GM12872 (cell line): ENCODE data around the gene OR10A5.

ENCODE experiments used
- CTCF ChIP-seq: IDR thresholded peaks from 3 replicates; pipeline ENCODE4 v1.5.1; 2011; ENCODE audit warnings: low read depth, mild to moderate bottlenecking, low read length, moderate library complexity; ENCODE audit not compliant: insufficient read depth

The OR10A5 gene

GRCh38 chr11:6850526-6850925, 5.0 kb downstream of the OR10A5 start:
- no peak for TF ChIP-seq CTCF

GRCh38 chr11:6855971-6856541, 10.6 kb downstream of the OR10A5 start:
- TF ChIP-seq CTCF = no peak

DNA sequence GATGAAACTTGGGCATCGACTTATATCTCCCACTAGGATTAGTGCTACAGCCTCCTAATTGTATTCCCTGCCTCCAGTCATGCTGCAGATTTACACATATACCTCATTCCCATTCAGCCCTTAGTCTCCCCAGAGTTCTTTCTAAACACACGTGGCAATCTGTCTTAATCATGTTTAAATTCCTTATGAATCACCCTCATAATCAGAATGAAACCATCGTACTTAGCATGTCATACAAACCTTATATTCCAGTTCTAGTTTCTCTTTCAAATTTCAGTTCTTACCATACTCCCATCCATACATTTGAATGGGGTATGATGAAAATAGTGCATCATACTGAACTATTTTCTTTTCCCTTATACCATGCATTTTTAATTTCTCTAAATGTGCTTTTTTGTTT, 11.4 kb downstream of the OR10A5 start:
- TF ChIP-seq CTCF = no peak

DNA sequence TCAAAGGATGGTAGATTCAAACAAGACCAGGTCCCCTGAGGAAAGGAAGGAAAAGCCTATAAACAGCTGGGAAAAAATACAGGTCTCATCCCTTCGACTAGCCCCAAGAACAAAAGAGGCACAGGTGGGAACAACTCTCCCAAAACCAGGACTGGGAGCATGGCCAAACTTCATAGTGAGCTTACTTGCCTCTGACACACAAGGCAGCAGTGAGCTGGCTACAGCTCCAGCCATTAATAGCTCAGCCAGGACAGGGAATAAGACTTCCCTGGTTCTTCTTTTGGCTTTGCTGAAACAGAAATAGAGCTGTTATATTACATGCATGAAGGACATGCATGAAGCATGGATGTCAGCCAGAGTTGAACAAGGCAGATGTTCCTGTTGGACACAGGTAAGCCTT, 17.5 kb downstream of the OR10A5 start, which contains the start of gene OR10A2:
Gene OR10A2, plus strand, starts transcription at position 97 of the 400 bp plus-strand sequence. CDS start 6,698 bp downstream, outside the sequence.
- TF ChIP-seq CTCF = no peak

DNA sequence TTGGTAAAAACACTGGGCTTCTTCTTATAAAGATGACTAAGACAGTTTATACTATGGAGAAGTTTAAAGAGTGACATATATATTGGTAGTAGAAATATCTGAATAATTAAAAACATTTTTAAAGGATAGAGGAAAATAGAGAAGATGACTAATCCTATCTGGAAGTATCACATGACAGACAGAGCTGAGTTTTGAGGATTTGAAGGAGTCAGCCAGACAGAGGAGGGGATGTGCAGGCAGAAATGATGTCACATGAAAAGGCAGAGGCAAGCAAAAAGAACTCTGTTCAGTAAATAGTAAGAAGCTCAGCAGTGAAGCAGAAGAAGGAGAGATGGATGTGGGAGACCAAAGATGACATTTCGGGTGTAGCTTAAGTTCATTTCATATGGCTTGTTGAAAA, 19.0 kb downstream of the OR10A5 start:
- TF ChIP-seq CTCF = no peak

DNA sequence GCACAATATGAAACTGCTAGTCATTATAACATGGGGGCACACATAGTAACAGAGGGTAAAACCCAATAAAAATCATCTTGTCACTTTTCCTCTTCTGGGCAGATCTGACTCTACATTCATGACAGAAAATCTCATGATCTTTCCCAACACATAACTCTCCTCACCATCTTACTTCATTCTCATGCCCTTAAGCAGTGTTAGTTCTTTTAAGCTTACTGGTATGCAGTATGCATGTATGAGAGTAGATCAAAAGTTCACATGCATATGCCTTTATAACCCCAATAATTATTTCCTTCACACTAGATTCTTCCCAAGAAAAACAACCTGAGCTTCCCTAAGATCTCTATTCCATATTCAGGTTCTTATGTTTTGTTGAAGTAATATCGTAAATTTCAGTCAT, 25.8 kb downstream of the OR10A5 start:
- no peak for TF ChIP-seq CTCF

GRCh38 chr11:6875761-6876160, 30.3 kb downstream of the OR10A5 start:
- no peak for TF ChIP-seq CTCF

DNA sequence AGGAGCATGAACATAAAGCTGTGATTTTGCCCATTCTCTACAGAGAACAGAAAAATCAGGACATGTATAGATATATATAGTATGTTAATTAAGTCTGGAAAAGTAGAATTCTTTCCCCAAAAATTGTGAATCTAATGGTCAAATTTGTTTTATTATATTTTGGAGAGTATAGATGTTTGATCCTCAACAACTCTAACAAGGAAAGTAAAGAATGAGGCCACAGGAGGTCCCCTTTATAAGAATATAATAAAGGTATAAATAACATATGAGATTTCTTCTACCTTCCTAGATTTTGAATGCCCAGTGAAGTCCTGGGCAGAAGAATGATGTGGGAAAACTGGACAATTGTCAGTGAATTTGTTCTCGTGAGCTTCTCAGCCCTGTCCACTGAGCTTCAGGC, 30.8 kb downstream of the OR10A5 start, which contains the start of gene OR10A4:
Gene OR10A4, plus strand, starts transcription at position 301 of the 400 bp plus-strand sequence. Its CDS starts 23 bp downstream, at position 324.
- no peak for TF ChIP-seq CTCF
